ENCODE data around the gene XIRP1.

Gene XIRP1

DNA sequence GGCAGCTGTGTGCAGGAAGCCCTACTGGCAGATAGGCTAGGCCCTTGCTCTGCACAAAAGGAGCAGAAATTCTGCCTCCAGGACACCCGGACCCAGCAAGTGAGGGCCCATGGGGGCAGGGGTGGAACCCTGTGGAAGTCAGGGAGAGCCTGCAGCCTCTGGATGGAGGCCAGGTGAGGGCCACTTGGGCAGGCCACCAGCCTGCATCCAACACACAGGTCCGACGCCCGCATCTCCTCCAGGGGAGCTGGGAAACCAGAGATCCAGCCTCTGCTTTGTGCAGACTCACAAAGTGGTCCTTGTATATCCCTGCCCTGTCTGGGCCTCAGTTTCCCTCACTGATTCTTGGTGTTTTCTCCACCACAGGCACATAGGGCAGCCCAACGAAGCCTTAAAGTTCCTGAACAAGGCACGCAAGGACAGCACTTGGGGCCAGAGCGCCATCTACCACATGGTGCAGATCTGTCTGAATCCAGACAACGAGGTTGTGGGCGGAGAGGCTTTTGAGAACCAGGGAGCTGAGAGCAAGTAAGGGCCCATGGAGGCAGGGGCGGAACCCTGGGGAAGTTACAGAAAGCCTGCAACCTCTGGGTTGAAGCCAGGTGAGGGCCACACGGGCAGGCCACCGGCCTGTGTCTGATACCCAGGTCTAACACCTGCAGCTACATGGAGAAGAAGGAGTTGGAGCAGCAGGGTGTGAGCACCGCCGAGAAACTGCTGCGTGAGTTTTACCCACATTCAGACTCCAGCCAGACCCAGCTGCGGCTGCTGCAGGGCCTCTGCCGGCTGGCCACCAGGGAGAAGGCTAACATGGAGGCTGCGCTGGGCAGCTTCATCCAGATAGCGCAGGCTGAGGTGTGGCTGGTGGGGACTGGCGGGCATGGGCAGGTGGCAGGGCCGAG lies 55.6 kb downstream of the XIRP1 start:
- Histone ChIP-seq H3K4me2 (no peak overlapping the region), H3K9ac (no peak overlapping the region), H3K27ac (no peak overlapping the region), H3K9me3 (replicated peaks in 1 of 11) (no peaks in the 10 kb centered on the region), H3K27me3 (no peaks in the 10 kb centered on the region), H3K4me3 (no peak overlapping the region), H3K4me1 (peaks cover 18 to 43% (median 34%) of the 10 kb centered on the region in 10 experiments), H3K36me3 (peaks cover 17 to 41% (median 28%) of the 10 kb centered on the region in 11 experiments; a peak in 21 of 22 replicates), H4K20me1 (peaks cover 10 to 54% (median 19%) of the 10 kb centered on the region in 11 experiments; a peak in 20 of 22 replicates)
- TF ChIP-seq Cebpa-rat (IDR thresholded peaks at IDR 0.05) = no peak

- H3K9me3 ChIP-seq (replicated peaks in 1 of 11) = no peaks in the 10 kb centered on the region
- no peak overlapping the region for H3K27ac ChIP-seq
- H3K27me3 ChIP-seq = no peaks in the 10 kb centered on the region
- no peak overlapping the region for H3K4me2 ChIP-seq
- H3K36me3 ChIP-seq = peaks cover 4 to 26% (median 14%) of the 10 kb centered on the region in 11 experiments; a peak in 19 of 22 replicates
- no peak overlapping the region for H3K9ac ChIP-seq
- peaks cover 20 to 35% (median 27%) of the 10 kb centered on the region in 10 experiments for H3K4me1 ChIP-seq
- no peak for TF ChIP-seq Cebpa-rat (IDR thresholded peaks at IDR 0.05)
- H4K20me1 ChIP-seq = peaks cover 0 to 39% (median 4%) of the 10 kb centered on the region in 11 experiments; a peak in 13 of 22 replicates
- no peak overlapping the region for H3K4me3 ChIP-seq
Measured at GRCh38 chr3:39135170-39135805, 57.1 kb downstream of the XIRP1 start.

GRCh38 chr3:39134305-39134704 lies 58.1 kb downstream of the XIRP1 start:
- Histone ChIP-seq H4K20me1 (peaks cover 0 to 29% (median 0%) of the 10 kb centered on the region in 11 experiments; a peak in 7 of 22 replicates), H3K9ac (no peak overlapping the region), H3K4me3 (no peak overlapping the region), H3K9me3 (replicated peaks in 1 of 11) (no peaks in the 10 kb centered on the region), H3K4me1 (peaks cover 11 to 41% (median 30%) of the 10 kb centered on the region in 10 experiments), H3K27me3 (no peaks in the 10 kb centered on the region), H3K27ac (no peak overlapping the region), H3K36me3 (peaks cover 0 to 17% (median 9%) of the 10 kb centered on the region in 11 experiments; a peak in 7 of 22 replicates), H3K4me2 (peak overlapping the region in 3 of 11 experiments; percentile 20 to 21 (median 21); a peak in 3 of 22 replicates)
- TF ChIP-seq Cebpa-rat (IDR thresholded peaks at IDR 0.05) = no peak

- TF ChIP-seq Cebpa-rat (IDR thresholded peaks at IDR 0.05) = no peak
- Histone ChIP-seq H3K4me3 (no peak overlapping the region), H3K4me2 (no peak overlapping the region; a peak in 1 of 22 replicates), H3K36me3 (peaks cover 0 to 17% (median 9%) of the 10 kb centered on the region in 11 experiments; a peak in 7 of 22 replicates), H3K27me3 (no peaks in the 10 kb centered on the region), H4K20me1 (peaks cover 0 to 25% (median 0%) of the 10 kb centered on the region in 11 experiments; a peak in 6 of 22 replicates), H3K27ac (no peak overlapping the region), H3K9ac (no peak overlapping the region), H3K4me1 (peaks cover 6 to 46% (median 34%) of the 10 kb centered on the region in 10 experiments), H3K9me3 (replicated peaks in 1 of 11) (no peaks in the 10 kb centered on the region)
Measured at GRCh38 chr3:39133822-39134221, 58.6 kb downstream of the XIRP1 start.

Data from BLaER1 treated with 17β-estradiol and CSF1 and Interleukin-3, amounts not matched to agents 10 nM and 100 nM (cell line).